H1 (cell line): Measurements from ENCODE around the gene F10.

ENCODE experiments used
- CBX5 ChIP-seq: fragments of 300-800, 300-1000 bp; sonication (generic); IDR thresholded peaks from 2 replicates; pipeline ENCODE4 v1.7.1; 2016; ENCODE audit warnings: antibody characterized with exemption, low read length, low read depth
- CHD2 ChIP-seq: IDR thresholded peaks from 2 replicates; pipeline ENCODE4 v1.6.1; 2012; ENCODE audit warnings: low read length, improper control_type of control experiment
- CREB1 ChIP-seq: IDR thresholded peaks from 2 replicates; pipeline ENCODE4 v1.6.1; 2012; ENCODE audit warnings: inconsistent platforms
- CTBP2 ChIP-seq: IDR thresholded peaks from 2 replicates; pipeline ENCODE4 v1.7.0; 2011; ENCODE audit warnings: borderline replicate concordance, mild to moderate bottlenecking, moderate library complexity, mixed read lengths, low read length; ENCODE audit not compliant: insufficient read depth, insufficient read length
- EZH2 ChIP-seq: fragments of 200-600 bp; sonication (generic); IDR thresholded peaks from 2 replicates; pipeline ENCODE4 v1.7.1; 2012; ENCODE audit warnings: low read depth, mild to moderate bottlenecking, moderate library complexity, low read length, inconsistent platforms; ENCODE audit not compliant: severe bottlenecking
- KDM1A ChIP-seq: fragments of 200-600, 300-600 bp; sonication (generic); IDR thresholded peaks from 2 replicates; pipeline ENCODE4 v1.7.1; 2016; ENCODE audit warnings: mild to moderate bottlenecking, low read length, borderline replicate concordance
- POLR2A ChIP-seq, 2 experiments: IDR thresholded peaks; 1 replicate in 1 of 2; 2 replicates in 1 of 2; pipeline ENCODE4 v1.6.1; 2011; ENCODE audit warnings: low read depth in 2 of 2, low read length in 2 of 2, mild to moderate bottlenecking in 2 of 2; ENCODE audit errors: control extremely low read depth in 1 of 2
- SRF ChIP-seq: IDR thresholded peaks from 2 replicates; pipeline ENCODE4 v1.6.1; 2011; ENCODE audit warnings: mild to moderate bottlenecking, low read depth, low read length, moderate library complexity
- TF ChIP-seq, protein P1 (sequence below): IDR thresholded peaks from 2 replicates; pipeline ENCODE4 v1.6.1; 2012; ENCODE audit warnings: inconsistent platforms
- TF ChIP-seq, protein P2 (sequence below), 3 experiments: IDR thresholded peaks; 1 replicate in 2 of 3; 2 replicates in 1 of 3; pipeline versions ENCODE4 v1.5.1 to v1.6.1; 2011; ENCODE audit warnings: low read length in 3 of 3, mild to moderate bottlenecking in 3 of 3, inconsistent platforms in 2 of 3, low read depth in 1 of 3, moderate library complexity in 1 of 3; ENCODE audit not compliant: insufficient read depth in 1 of 3; ENCODE audit errors: control extremely low read depth in 1 of 3

DNA sequence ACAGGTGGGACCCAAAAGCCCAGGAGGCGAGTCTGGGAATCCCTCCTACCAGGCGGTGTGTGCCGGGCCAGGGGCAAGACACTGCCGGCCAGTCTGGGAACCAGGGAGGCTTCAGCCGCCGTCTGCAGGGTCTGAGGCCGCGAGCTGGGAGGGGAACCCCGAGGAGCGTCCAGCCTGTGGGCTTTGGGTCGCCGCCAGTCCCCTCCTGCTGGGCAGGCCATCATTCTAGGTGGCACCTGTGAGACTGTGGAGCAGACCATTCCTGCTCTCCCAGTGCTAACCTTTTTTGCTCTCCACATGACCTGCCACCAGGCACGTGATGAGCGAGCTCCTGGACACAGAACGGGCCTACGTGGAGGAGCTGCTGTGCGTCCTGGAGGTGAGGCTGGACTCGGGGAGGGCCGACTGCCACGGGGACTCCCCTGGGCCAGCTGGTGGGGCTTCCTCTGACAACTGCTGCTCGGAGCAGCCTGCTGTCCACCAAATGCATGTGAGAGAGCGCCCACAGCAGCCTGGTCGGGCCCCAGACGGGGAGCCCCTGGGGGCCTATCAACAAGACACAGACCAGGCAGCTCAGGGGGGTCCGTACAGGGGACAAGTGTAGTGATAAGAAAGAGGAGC lies 41.6 kb upstream of the F10 start:
- TF ChIP-seq CTBP2: no peak
- no peak for TF ChIP-seq CREB1
- TF ChIP-seq, protein P1, sequence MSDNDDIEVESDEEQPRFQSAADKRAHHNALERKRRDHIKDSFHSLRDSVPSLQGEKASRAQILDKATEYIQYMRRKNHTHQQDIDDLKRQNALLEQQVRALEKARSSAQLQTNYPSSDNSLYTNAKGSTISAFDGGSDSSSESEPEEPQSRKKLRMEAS: no peak
- TF ChIP-seq, protein P2, sequence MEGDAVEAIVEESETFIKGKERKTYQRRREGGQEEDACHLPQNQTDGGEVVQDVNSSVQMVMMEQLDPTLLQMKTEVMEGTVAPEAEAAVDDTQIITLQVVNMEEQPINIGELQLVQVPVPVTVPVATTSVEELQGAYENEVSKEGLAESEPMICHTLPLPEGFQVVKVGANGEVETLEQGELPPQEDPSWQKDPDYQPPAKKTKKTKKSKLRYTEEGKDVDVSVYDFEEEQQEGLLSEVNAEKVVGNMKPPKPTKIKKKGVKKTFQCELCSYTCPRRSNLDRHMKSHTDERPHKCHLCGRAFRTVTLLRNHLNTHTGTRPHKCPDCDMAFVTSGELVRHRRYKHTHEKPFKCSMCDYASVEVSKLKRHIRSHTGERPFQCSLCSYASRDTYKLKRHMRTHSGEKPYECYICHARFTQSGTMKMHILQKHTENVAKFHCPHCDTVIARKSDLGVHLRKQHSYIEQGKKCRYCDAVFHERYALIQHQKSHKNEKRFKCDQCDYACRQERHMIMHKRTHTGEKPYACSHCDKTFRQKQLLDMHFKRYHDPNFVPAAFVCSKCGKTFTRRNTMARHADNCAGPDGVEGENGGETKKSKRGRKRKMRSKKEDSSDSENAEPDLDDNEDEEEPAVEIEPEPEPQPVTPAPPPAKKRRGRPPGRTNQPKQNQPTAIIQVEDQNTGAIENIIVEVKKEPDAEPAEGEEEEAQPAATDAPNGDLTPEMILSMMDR (IDR thresholded peaks at IDR 0.05; ENCODE audit: control extremely low read depth in 1 of 3, insufficient read depth in 1 of 3, low read depth in 1 of 3, low read length in 3 of 3): no peak
- no peak for TF ChIP-seq CBX5
- TF ChIP-seq CHD2: no peak
- TF ChIP-seq KDM1A: no peak
- no peak for TF ChIP-seq SRF
- TF ChIP-seq EZH2: no peak
- TF ChIP-seq POLR2A (IDR thresholded peaks at IDR 0.05; ENCODE audit: control extremely low read depth in 1 of 2, low read depth in 2 of 2, low read length in 2 of 2): no peak
